PC-3 (cell line): Measurements from ENCODE around the gene SCN8A. TPM values are rescaled to one million over a fixed set of nuclear protein-coding genes. Genes with fewer than 3 reads are reported as not detected.

ENCODE experiments used
- ATAC-seq: fragments of 200-7000 bp; cut with Tn5 transposase; 2 replicates; pipeline ENCODE4 v1.9.1; 2020; ENCODE audit warnings: mild to moderate bottlenecking, moderate library complexity
- BruUV-seq: library from RNA; stranded (reverse); fragments of 400-500 nt; replicated peaks from 2 replicates; lab custom pipeline; 2021; lab: Mats Ljungman, UMichigan
- CTCF ChIA-PET: fragments of 300-600 bp; sonication (Branson Sonifier 250); formaldehyde crosslinking; loops from one replicate; lab custom pipeline; 2022; ENCODE audit warnings: antibody characterized with exemption; lab: Charles Lee
- POLR2A ChIA-PET: fragments of 300-600 bp; sonication (Branson Sonifier 250); formaldehyde crosslinking; loops from one replicate; lab custom pipeline; 2022; ENCODE audit warnings: antibody characterized with exemption; ENCODE audit not compliant: unreplicated experiment; lab: Charles Lee
- DNase-seq: peaks from one replicate; pipeline ENCODE4 v3.0.0-alpha.2; 2015
- H2AFZ ChIP-seq: fragments of 300-600 bp; sonication (generic); 2 replicates; pipeline ENCODE4 v1.6.0; 2016; ENCODE audit warnings: antibody characterized with exemption, low read length
- H3F3A ChIP-seq: fragments of 300-600 bp; sonication (generic); one replicate; pipeline ENCODE4 v1.6.0; 2017; ENCODE audit warnings: antibody characterized with exemption, low read length, control low read depth, mild to moderate bottlenecking; ENCODE audit not compliant: unreplicated experiment
- H3K27ac ChIP-seq: fragments of 300-600 bp; sonication (generic); 2 replicates; pipeline ENCODE4 v1.5.1; 2016; ENCODE audit warnings: mild to moderate bottlenecking, low read length
- H3K27me3 ChIP-seq: fragments of 300-600 bp; sonication (generic); 2 replicates; pipeline ENCODE4 v1.6.1; 2016; ENCODE audit warnings: low read length, mixed read lengths
- H3K36me3 ChIP-seq: fragments of 300-600 bp; sonication (generic); 2 replicates; pipeline ENCODE4 v1.6.1; 2016; ENCODE audit warnings: low read depth, mixed run types, low read length, mixed read lengths
- H3K4me1 ChIP-seq: fragments of 300-600 bp; sonication (generic); 2 replicates; pipeline ENCODE4 v1.5.1; 2016; ENCODE audit warnings: low read length; ENCODE audit not compliant: insufficient read depth
- H3K4me2 ChIP-seq: fragments of 300-600 bp; sonication (generic); 2 replicates; pipeline ENCODE4 v1.6.0; 2016; ENCODE audit warnings: low read length
- H3K4me3 ChIP-seq: fragments of 300-600 bp; sonication (generic); 2 replicates; pipeline ENCODE4 v1.5.1; 2016; ENCODE audit warnings: mild to moderate bottlenecking, low read length, mixed read lengths
- H3K79me2 ChIP-seq: fragments of 300-600 bp; sonication (generic); 2 replicates; pipeline ENCODE4 v1.6.1; 2017; ENCODE audit warnings: low read length, mixed read lengths
- H3K9ac ChIP-seq: fragments of 300-600 bp; sonication (generic); 2 replicates; pipeline ENCODE4 v1.6.0; 2016; ENCODE audit warnings: mild to moderate bottlenecking, low read length
- H3K9me2 ChIP-seq: fragments of 300-600 bp; sonication (generic); replicated peaks from 2 replicates; pipeline ENCODE4 v1.6.1; 2016; ENCODE audit warnings: mixed run types, low read length, mixed read lengths
- H3K9me3 ChIP-seq: fragments of 300-600 bp; sonication (generic); 2 replicates; pipeline ENCODE4 v1.6.1; 2016; ENCODE audit warnings: low read length, mixed read lengths
- H4K20me1 ChIP-seq: fragments of 300-600 bp; sonication (generic); 2 replicates; pipeline ENCODE4 v1.6.1; 2016; ENCODE audit warnings: low read length, mixed read lengths
- CTCF ChIP-seq: fragments of 300-600 bp; sonication (generic); conservative IDR thresholded peaks from 2 replicates; pipeline ENCODE4 v1.5.1; 2017; ENCODE audit warnings: antibody characterized with exemption, low read depth, mild to moderate bottlenecking, low read length
- EZH2 ChIP-seq: fragments of 300-600 bp; sonication (generic); IDR thresholded peaks from one replicate; pipeline ENCODE4 v1.6.1; 2017; ENCODE audit warnings: antibody characterized with exemption, mild to moderate bottlenecking, low read length; ENCODE audit not compliant: unreplicated experiment
- EZH2phosphoT487 ChIP-seq: fragments of 300-600 bp; sonication (generic); IDR thresholded peaks from 2 replicates; pipeline ENCODE4 v1.6.1; 2018; ENCODE audit warnings: mild to moderate bottlenecking, antibody characterized with exemption, low read length, borderline replicate concordance
- intact Hi-C: fragments of 100-400 bp; cut with micrococcal nuclease; formaldehyde crosslinking; loops from 2 replicates; pipeline ENCODE4 v1.9.0; 2023
- total RNA-seq: library from RNA; depleted of rRNA; stranded (reverse); fragments of >200 nt; gene quantifications from 2 replicates; pipeline ENCODE4 v1.2.3, GENCODE V29; 2014

SCN8A gene
- total RNA-seq, 1 experiment from 2014 or later, result 12.7 TPM

- no TSS peak for BruUV-seq
- H3K27ac ChIP-seq, result no peak overlapping the region
- no peaks in the 10 kb centered on the region for H3K9me3 ChIP-seq
- no peaks in the 10 kb centered on the region for H3K4me1 ChIP-seq
- H4K20me1 ChIP-seq, result no peaks in the 10 kb centered on the region
- H3K79me2 ChIP-seq, result no peaks in the 10 kb centered on the region
- no peak overlapping the region for H3K9ac ChIP-seq
- no peaks in the 10 kb centered on the region for H3K9me2 ChIP-seq
- ChIA-PET CTCF (no interaction called here), POLR2A (no interaction called here)
- ATAC-seq (no peak), DNase-seq (no peak)
- intact Hi-C loops, result no loop called here
- no peak overlapping the region for H3K4me3 ChIP-seq
- H3K4me2 ChIP-seq, result no peak overlapping the region
- H3K36me3 ChIP-seq, result 0 out of 2 replicates have a peak, but pooled peaks cover 3% of the 10 kb centered on the region
- no peaks in the 10 kb centered on the region for H3F3A ChIP-seq
- H3K27me3 ChIP-seq, result no peaks in the 10 kb centered on the region
- no peak for TF ChIP-seq EZH2
- no peak overlapping the region for H2AFZ ChIP-seq
Observed at GRCh38 chr12:51693569-51693968, 102.5 kb downstream of the SCN8A start.

- Histone ChIP-seq H3K9me2 (no peaks in the 10 kb centered on the region), H3K27ac (no peak overlapping the region), H3K27me3 (no peaks in the 10 kb centered on the region), H3K9me3 (no peaks in the 10 kb centered on the region), H4K20me1 (no peaks in the 10 kb centered on the region), H2AFZ (no peak overlapping the region), H3K4me1 (no peaks in the 10 kb centered on the region), H3K4me2 (no peak overlapping the region), H3F3A (no peaks in the 10 kb centered on the region), H3K4me3 (no peak overlapping the region), H3K36me3 (0 out of 2 replicates have a peak, but pooled peaks cover 3% of the 10 kb centered on the region), H3K79me2 (no peaks in the 10 kb centered on the region), H3K9ac (no peak overlapping the region)
- TF ChIP-seq EZH2phosphoT487, result no peak
- no peak for TF ChIP-seq EZH2
- no peak for TF ChIP-seq CTCF
- intact Hi-C loops, result no loop called here
- ATAC-seq (no peak), DNase-seq (no peak)
- no TSS peak for BruUV-seq
- ChIA-PET CTCF (no interaction called here), POLR2A (no interaction called here)
Observed at GRCh38 chr12:51694146-51694545, 103.1 kb downstream of the SCN8A start.

- Histone ChIP-seq H2AFZ (no peak overlapping the region), H3K4me3 (no peak overlapping the region), H3K9me2 (no peaks in the 10 kb centered on the region), H3K27me3 (no peaks in the 10 kb centered on the region), H3F3A (no peaks in the 10 kb centered on the region), H3K9me3 (no peaks in the 10 kb centered on the region), H3K79me2 (no peaks in the 10 kb centered on the region), H3K36me3 (0 out of 2 replicates have a peak, but pooled peaks cover 3% of the 10 kb centered on the region), H3K4me1 (no peaks in the 10 kb centered on the region), H4K20me1 (no peaks in the 10 kb centered on the region), H3K27ac (no peak overlapping the region), H3K9ac (no peak overlapping the region), H3K4me2 (no peak overlapping the region)
- ChIA-PET POLR2A (no interaction called here), CTCF (no interaction called here)
- intact Hi-C loops, result no loop called here
- no peak for ATAC-seq
- no TSS peak for BruUV-seq
- no peak for DNase-seq
- TF ChIP-seq EZH2phosphoT487, result no peak
Observed at GRCh38 chr12:51695241-51696010, 104.4 kb downstream of the SCN8A start.
